ENCODE results near the gene CHST11.
"Not testable (repeated sequence)": the region's sequence is repeated elsewhere in the genome, so short reads cannot be mapped to it uniquely, and the experiment has no call there.

The CHST11 gene

GRCh38 chr12:104727726-104728465 is 271.1 kb downstream of the CHST11 start:
- DNase-seq, result no peak

DNA sequence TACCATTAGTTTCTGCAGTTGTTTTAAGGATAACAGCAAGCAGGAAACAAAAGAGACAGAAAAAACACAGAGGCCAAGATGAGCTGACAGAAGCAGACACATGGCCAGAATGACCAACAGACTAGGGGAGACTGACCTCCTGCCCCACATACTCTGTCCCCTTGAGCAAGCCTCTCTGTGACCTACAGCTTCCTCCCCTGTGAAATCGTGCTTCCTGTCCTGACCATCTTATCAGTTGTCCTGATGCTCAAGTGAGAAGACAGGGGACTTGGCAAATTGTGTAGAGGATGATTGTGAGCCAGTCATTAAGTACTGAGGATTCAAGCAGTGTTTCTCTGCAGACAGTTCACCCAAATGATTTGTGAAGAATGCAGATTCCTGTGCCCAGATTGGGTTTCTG is 272.3 kb downstream of the CHST11 start:
- no peak for DNase-seq

- no peak for DNase-seq
Measured at GRCh38 chr12:104729610-104730446, 273.1 kb downstream of the CHST11 start.

DNA sequence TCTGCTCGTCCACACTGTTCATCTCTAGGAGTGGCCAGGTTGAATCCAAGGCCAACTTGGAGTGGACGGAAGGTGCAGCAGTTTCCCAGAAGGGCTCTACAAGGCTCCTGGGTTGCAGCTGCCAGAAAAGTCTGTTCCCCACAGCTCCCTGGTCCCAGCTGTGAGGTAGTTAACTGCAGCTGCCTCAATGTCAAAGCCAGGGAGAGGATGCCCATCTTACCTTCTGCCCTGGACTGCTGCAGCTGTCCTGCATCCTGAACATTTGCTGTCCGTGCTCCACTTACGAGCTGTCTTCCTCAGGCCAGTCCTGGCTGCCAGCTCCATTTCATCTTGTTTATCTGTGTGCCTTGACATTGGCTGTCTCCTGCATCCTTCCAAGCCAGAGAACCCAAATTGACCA is 274.0 kb downstream of the CHST11 start:
- no peak for DNase-seq

DNA sequence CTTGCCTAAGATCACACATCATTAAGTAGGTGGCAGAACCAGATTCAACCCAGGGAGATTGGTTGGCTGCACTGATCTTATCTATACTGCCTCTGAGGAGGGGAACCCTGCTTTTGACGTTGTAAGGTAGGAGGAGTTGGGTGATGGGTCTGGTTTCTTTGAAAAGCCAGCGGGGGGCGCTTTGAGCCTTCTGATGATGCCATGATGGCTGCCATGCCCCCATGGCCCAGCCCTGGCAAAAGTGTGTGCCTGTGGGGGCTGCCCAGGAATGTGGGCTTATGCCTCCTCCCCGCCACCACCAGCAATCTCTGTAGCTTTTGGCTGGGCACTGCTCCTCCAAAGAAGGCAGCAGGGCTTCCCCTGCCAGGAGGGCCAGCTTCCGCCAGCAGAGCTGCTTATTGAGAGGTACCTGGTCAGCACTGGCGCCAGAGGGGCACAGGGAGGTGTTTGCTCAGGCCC is 277.0 kb downstream of the CHST11 start:
- no peak for DNase-seq

DNA sequence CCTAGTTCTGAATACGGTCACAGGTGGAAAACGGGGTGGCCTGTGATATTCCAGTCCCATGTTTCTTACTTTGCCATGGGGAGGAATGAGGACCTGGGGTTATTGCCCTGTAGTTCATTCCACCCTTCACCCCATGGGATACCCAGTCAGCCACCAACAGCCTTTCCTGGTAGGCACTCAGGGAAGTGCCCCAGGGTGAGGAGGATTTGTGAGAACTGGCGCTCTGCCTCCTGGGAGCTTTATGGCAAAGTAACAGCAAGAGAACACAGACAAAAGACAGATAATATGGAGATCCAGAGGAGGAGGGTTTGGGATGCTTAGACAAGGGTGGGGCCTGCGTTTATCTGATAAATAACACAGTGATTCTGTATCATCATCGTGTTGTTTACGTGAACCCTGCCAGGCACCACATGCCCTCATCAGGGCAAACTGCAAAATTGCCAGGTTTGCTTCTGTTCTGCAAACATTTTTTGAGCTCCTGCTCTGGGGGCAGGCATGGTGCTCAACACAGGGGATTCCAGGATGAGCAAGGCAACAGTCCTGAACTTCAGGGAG is 277.9 kb downstream of the CHST11 start:
- DNase-seq, result no peak

- DNase-seq, result no peak
Measured at GRCh38 chr12:104735801-104736200, 279.1 kb downstream of the CHST11 start.

DNA sequence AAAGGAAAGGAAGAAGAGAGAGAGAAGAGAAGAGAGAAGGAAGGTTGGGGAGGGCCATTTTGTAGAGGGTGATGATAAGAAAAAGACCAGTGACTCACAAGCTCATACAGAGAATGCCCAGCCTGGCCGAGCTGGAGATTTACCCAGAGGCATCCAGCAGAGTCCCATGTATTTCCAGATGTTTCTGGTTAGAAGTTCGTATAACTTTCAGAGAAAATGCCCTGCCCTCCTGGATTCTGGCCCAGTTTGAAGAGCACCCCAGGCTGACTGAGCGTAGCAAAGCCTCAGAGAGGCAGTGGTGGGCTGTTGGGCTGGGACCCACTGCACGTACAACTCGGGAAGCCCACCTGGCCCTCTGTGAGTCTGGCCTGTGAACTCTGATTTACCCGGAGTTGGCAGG is 279.6 kb downstream of the CHST11 start:
- no peak for DNase-seq

DNA sequence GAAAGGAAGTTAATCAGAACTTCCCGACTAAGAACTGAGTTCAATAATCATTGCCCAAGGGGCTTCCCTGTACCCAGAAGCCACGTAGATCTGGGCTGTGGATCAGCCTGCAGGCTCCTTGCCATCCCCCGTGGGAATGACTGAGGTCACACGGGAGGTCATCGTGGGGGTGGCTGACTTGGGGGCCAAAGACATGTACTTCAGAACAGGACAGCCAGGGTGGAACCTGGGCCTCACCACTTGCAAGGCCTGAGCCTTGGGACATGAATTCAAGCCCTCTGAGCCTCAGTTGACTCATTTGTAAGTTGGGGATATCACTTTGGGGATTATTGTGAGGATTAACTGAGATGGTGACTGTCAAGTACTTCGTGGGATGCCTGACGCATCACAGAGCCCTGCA is 280.4 kb downstream of the CHST11 start:
- no peak for DNase-seq

DNA sequence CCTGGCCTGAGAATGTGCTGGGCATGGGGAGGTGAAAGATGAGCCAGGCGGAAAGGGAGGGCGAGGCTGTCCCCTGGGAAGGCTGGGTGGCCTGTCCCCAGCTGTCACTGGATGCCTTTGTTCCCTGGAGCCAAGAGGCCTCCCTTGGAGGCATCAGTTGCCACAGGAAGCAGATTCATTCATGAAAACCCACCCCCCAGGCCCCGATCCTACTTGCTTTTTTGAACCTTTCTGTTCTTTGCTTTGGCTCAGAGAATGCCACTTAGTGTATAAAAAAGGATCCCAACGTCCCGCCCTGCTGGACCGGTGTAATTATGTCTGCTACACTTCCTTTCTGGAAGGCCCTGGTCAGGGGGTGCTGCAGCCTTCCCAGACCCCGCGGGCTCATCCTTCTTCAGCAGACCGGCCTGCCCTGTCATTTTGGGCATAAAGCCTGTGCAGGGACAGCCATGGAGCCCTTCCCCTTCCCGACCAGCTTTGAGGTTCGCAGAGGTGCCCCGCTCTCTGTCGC is 281.1 kb downstream of the CHST11 start:
- DNase-seq, result no peak

DNA sequence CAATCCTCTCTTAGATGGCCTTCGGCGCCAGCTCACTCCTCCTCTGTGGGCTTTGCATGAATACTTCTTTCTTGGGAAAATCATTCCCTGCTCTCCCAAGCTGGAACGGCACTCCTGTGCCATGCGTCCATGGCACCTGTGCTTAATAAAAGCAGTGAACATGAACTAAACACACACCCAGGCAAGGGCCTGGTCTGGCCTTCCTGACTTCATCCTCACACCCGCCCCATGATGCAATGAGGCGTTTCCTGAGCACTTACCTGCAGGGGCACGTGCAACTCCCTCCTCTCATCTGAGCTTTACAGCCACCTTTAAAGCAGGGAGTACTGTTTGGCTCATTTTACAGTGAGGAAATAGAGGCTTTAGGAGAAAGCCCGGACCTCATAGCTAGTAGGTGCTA is 281.6 kb downstream of the CHST11 start:
- DNase-seq, result no peak

DNA sequence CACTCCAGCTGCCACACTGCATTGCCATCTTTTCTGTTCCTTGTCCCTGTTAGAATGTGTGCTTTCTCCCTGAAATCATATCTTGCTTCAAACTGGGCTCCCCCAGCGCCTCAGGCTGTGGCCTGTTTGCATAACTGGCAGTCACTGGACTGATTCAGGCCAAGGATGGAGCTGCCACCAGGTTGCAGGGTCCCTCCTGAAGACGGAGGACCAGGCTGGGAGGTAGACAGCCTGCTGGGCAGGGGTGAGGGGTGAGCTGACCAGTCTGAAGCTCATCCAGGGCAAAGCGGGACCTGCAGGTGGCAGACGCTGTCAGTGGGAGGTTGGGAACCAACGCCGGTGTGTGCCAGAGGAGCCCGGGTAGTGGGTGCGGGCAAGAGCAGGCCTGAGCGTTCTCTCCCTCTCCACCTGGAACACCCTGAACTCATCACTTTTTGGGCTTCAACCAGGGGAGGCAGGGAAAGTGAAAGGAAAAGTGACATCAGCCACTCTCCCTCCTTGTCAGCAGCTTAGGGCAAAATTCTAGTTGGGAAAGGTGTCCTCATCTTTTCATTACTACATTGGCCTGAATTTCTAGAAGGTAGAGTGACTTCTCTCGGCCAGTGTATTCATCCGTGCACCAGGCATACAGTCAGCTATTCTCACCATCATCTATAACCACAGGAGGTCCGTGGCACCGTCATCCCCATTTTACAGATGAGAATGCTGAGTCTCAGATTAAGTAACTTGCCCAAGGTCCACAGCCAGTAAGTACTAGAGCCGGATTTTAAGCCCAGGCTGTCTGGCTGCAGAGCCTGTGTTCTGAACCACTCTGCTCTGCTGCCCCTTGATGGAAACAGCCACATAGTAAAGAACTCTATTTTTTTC is 282.3 kb downstream of the CHST11 start:
- no peak for DNase-seq

GRCh38 chr12:104740668-104741067 is 283.9 kb downstream of the CHST11 start:
- peak in 1 of 2 donors; percentile 31 for DNase-seq

- DNase-seq, result no peak
Measured at GRCh38 chr12:104741077-104741476, 284.3 kb downstream of the CHST11 start.

GRCh38 chr12:104741497-104742367 is 285.0 kb downstream of the CHST11 start:
- DNase-seq, result no peak

- DNase-seq, result peak; percentile 73 to 75
Measured at GRCh38 chr12:104742551-104743201, 285.9 kb downstream of the CHST11 start.

DNA sequence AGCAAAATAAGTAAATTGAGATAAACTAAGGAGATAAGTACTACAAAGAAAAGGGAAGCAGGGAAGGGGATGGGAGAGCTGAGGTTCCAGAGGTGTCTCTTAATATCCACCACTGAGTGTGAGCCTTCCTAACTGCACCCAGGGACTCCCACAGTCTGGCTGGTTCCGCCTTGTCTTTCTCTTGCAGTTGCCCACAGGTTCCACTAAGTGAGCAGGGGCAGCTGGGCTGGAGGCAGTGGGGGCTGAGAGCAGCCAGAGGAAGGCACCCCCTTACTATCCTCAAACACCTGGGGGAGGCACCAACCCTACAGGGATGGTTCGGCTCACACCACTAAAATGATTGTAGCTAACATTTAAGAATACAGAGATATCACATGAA is 286.4 kb downstream of the CHST11 start:
- DNase-seq, result no peak

DNA sequence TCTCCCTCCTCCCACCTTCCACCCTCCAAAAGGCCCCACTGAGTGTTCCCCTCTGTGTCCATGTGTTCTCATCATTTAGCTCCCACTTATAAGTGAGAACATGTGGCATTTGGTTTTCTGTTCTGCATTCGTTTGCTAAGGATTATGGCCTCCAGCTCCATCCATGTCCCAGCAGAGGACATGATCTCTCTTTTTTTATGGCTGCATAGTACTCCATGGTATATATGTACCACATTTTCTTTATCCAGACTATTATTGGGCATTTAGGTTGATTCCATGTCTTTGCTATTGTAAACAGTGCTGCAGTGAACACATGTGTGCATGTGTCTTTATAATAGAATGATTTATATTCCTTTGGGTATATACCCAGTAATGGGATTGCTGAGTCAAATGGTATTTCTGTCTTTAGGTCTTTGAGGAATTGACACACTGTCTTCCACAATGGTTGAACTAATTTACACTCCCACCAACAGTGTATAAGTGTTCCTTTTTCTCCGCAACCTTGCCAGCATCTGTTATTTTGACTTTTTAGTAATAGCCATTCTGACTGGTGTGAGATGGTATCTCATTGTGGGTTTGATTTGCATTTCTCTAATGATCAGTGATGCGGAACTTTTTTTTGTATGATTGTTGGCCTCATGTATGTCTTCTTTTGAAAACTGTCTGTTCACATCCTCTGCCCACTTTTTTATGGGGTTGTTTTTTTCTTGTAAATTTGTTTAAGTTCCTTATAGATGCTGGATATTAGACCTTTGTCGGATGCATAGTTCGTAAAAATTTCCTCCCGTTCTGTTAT is 287.2 kb downstream of the CHST11 start:
- DNase-seq, result not testable (repeated sequence)

- DNase-seq, result no peak
Measured at GRCh38 chr12:104746467-104747088, 289.8 kb downstream of the CHST11 start.

GRCh38 chr12:104747330-104747729 is 290.6 kb downstream of the CHST11 start:
- DNase-seq, result no peak

Data from hippocampal formation (tissue), 2 donors.